NCI-H510A (cell line): Measurements from ENCODE around the gene AMN.

Experiments
- DNase-seq: peaks from one replicate; lab custom pipeline; 2025; lab: John Stamatoyannopoulos, UW

AMN gene

DNA sequence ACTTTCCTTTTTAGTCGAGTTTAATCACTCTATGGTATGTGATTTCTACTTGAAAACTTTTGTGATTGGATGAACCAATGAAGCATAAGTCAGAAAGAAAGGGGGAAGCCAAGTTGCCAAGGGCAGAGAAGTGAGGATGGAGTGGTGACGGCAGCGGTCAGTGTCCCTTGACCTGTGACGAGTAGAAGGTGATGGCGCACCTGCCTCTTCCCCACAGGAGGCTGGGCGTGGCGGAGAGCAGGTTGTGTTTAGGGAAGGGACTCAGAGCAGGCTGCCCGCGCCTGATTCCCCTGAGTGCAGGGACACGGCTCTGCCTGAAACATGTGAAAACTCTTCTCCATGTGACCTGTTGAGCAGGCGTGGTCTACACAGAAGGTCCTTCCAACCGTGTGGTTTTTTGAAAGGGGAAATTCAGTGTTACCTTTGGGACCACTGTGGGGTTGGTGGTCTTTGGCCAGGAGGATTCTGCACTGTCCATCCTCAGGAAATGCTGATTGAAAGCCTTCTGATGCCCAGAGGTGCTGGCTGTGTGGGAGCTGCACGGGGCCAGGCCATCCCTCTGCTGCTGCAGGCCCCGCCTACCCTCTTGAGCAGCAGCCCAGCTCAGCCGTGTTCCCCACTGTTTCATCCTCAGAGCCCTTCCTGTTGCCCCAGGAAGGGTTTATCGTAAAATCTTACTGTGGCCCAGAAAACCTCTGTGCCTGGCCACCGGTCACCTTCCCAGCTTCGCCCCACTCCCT, 23.5 kb upstream of the AMN start:
- DNase-seq = no peak

DNA sequence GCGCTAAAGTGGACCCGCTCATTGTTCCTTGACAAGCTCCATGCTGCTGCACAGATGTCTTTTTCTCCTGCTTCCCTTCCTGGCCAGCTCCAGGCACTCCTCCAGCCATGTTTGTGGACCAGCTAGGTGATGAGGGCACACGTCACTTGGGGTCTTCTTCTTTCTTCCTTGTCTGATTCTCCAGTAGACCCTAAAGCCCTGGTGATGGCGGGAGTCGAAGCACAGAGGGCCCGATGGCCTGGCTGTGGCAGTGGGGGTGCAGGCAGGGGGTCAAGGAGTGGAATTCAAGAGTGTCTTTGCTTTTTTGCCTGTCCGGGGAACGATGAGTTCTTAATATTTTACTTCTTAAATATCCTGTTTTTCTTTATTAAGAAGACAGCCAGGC, 23.0 kb upstream of the AMN start:
- DNase-seq = no peak

DNA sequence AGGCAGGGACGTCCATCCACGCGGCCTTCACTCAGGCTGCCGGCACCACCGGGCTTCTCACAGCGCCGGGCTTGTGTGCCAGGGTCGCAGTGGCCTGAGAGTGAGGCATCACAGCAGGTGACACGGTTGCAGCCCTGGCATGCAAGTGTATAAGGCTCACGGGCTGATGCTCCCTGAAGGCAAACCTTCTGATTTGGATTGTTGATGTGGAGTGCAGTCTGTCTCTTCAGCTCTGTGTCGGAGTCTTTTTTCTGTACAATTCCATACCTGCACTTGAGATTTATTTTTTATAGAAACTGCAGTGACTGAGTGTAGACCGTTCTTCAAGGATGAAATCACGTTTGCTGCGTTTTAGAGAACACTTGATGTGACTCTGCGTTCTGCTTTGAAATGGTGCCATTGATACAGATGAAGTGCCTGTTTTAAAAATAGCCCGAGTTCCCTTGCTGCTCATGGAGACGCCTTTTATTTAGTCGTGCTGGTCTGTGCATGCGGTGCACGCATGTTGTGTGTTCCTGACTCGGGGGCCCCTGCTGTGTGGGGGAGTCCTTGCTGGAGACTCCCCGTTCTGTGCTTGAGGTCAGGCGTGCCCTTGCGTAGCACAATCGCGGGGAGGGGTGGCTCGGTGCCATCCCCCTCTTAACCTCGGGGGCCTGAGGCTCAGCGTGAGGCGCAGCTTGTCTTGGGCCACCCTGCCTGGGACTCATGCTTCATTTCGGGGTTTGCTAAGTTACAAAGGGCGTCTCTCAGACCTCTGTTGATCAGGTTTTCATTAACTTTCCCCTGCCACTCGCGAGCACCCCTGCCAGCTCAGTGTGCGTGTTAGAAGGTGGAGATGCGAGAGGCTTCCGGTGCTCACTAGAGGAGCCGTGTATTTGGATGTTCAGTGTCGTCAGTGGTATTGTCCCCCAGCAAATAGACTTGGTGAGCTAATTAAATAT, 21.6 kb upstream of the AMN start:
- no peak for DNase-seq

DNA sequence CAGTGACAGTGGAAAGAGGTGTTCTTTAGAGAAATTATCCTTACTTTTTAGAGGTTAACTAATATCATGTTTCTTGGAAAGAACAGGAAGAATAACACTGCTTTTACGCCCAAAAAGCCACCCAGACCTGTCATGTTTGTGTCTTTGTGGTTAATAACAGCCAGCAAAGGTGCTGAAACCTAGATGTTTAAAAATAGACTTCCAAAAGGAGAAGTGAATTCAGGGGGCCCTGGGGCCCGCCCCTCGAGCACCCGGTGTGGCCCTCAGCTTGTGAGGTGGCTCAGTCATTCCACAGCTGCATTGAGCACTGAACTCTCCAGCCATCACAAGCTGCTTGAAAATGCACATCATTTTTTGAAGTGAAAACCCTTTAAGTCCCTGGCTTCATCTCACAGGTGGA, 20.8 kb upstream of the AMN start:
- no peak for DNase-seq

DNA sequence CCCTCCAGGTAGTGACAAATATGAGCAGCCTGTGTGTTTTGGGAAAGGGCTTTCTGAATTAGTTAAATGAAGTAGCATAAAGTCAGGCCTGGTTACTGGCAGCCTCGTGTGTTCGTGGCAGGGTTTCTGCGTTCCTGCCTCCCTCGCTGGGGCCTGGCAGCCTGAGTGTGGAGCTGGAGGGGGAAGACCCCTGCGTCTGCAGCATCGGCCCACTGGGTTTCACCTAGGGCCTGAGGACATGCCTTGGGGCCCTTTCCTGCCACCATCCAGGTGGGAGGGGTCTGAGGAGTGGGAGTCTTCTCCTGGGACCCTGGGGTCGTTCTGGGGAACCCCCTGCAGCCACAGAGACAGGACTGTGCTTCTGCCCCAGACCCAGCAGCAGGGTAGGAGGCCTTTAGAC, 20.4 kb upstream of the AMN start:
- no peak for DNase-seq

DNA sequence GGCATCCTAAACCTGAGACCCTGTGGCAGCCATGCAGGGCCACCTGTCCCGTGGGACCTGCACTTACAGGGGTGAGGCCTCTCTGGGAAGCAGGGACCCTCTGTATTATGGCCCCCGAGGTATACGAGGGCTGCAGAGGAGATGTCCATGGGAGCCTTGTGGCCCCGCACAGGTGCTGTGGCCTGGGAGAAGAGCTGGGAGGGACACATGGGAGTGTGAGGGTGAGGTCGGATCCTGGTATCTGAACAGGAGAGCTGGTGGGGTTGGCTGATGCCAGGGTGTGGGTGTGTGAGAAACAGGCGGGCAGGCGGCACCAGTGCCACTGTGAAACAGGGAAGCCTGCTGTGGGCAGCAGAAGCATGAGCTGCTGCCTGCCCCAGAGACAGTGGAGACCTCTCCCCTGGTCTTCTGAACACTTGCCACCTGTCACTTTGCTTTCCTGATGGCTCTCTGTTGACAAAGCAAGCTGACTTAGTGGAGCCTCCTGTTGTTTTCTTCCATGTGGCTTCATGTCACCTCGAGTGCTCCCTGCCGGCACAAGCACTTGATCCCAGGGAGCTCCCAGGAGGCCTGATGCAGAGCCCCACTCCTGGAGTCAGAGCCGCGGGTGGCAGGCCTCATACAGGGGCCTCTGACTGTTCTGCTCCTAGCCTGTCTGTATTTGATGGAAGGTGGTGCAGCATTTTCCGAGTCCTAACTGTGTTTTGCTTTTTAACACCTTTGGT, 19.8 kb upstream of the AMN start:
- DNase-seq = no peak

DNA sequence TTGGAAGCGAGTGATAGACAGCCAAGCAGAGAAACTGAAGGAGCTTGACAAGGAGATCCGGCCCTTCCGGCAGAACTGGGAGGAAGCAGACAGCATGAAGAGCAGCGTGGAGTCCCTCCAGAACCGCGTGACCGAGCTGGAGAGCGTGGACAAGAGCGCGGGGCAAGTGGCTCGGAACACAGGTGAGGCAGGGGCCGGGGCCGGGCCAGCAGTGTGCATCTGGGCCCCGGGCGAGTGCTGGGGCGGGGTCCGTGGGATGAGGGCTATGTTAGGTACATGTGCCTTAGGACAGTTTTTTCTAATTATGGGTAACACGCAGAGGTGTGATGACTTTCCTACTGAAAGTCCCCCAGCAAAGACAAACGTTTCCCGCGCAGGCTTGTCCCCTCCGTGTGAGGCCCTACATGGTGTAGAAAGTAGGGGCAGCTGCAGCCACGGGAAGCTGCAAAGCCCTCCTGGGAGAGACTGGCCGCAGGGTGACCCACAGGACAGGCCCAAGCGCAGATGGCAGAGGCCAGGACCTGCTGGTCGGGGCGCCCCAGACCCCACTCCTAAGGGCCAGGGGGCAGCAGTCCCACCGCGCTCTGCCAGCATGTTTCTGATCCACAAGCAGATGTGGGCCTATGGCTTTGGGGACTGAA, 19.1 kb upstream of the AMN start:
- DNase-seq = no peak

DNA sequence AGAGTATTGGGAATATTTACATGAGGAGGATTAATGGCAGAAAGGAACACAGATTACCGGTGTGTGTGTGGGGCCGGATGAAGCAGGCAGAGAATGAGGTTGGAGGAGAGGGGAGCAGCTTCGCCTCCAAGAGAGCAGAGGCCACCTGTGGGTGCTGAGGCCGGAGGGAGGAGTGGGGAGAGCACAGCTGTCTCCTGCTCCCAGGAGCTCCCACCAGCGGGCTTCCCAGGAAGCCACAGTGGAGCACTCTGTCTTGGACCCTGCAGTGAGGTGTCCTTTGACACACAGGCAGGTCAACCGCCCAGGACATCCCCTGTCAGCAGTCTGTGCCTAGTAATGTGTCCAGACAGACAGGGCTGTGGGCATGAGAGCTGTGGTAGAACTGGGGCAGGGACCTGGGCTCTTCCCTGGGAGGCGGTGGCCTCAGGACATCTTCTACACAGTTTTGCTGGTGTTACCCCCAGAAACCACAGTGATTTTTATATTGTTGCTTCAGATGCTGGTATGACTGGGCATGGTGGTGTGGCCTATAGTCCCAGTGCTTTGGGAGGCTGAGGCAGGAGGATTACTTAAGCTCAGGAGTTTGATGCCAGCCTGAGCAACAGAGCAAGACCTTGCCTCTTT, 18.5 kb upstream of the AMN start:
- DNase-seq = no peak

DNA sequence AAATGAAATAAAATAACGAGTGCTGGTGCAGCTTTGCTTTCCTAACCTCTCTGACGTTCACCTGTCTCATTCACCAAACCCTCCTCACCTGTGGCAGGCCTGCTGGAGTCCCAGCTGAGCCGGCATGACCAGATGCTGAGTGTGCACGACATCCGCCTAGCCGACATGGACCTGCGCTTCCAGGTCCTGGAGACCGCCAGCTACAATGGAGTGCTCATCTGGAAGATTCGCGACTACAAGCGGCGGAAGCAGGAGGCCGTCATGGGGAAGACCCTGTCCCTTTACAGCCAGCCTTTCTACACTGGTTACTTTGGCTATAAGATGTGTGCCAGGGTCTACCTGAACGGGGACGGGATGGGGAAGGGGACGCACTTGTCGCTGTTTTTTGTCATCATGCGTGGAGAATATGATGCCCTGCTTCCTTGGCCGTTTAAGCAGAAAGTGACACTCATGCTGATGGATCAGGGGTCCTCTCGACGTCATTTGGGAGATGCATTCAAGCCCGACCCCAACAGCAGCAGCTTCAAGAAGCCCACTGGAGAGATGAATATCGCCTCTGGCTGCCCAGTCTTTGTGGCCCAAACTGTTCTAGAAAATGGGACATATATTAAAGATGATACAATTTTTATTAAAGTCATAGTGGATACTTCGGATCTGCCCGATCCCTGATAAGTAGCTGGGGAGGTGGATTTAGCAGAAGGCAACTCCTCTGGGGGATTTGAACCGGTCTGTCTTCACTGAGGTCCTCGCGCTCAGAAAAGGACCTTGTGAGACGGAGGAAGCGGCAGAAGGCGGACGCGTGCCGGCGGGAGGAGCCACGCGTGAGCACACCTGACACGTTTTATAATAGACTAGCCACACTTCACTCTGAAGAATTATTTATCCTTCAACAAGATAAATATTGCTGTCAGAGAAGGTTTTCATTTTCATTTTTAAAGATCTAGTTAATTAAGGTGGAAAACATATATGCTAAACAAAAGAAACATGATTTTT, 17.1 kb upstream of the AMN start:
- no peak for DNase-seq

DNA sequence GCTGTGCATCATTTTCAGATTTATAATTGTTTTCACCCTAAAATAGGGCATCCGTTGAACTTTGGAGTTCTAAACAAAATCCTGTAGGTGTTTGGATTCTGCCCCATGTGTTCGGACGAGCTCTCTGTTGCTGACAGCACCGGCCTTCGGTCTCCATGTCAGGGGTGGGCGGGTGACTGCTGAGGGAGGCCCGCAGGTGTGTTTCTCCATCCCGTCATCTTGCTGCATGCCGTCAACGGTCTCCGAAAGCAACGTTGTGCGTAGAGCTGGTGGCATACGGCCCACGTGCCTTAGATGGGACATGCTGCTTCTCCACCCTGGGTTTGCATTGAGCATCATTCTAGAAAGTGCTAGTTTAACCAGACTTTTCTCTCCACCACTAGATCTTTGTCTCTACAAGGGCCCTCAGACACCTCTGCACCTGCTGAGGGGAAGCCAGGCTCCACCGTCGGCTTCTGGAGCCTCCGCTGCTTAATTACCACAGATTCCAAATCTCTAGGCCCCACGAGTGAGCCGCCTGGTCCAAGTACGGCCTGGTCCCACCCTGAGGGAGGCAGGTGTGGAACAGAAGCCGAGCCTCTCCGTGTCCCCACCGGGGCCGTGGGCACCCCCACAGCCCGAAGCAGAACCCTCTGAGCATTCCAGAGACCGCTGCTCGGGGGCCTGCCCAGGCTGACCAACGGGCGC, 15.7 kb upstream of the AMN start:
- no peak for DNase-seq

DNA sequence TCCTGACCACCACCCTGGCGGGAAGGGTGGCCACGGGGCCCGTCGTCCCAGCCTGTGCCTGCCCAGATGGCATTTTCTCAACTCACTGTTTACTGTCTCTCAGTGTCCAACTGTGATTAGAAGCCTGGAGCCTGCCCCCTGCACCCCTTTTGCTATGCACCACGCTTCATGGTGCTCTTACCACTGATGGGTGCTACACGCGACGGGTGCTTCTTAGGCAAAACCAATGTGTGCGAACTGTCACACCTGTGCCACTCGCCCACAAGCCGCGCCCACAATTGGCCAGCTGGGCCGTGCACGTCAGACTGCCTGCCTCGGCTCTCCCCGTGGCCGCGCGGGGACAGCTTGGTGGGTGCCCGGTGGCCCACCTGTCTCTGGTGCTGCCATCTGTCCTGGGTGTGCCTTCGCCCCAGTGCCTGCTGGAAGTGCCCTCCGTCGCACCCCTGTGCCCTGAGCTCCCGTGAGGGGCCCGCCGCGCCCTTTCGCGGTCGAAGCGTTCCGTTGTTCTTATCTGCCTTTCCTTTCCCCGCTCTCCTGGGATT, 15.1 kb upstream of the AMN start:
- no peak for DNase-seq

DNA sequence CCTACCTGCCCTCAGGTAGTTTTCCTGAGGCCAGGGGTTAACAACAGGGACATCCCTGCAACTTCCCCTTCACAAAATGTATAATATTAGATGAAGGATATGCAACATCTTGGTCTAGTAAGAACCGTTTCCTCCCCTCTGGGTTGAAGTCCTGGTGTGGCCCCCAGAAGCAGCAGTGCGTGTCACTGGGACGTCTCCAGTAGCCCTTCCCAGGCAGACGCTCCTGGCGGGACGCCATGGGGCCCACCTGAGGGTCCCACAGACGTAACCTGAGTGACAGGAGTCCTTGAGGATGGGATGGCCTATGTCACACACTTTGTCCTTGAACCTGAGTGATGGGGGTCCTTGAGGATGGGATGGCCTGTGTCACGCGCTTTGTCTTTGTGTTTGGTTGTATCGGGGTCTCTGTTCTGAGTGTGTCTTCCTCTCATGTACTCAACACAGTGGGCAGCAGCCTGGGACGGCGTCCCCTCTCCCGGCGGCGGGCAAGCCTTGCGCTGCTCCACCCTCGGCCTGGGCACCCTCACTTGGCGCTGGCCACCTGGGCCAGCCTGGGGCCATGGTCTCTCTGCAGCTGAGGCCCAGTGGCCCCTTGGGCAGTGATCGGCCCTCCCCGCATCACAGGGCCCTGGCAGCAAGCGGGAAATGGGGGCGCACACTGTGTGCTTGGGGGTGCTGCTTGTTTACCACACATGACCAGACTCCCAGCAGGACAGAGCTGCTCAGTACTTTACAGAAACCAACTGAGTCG, 14.3 kb upstream of the AMN start:
- no peak for DNase-seq

DNA sequence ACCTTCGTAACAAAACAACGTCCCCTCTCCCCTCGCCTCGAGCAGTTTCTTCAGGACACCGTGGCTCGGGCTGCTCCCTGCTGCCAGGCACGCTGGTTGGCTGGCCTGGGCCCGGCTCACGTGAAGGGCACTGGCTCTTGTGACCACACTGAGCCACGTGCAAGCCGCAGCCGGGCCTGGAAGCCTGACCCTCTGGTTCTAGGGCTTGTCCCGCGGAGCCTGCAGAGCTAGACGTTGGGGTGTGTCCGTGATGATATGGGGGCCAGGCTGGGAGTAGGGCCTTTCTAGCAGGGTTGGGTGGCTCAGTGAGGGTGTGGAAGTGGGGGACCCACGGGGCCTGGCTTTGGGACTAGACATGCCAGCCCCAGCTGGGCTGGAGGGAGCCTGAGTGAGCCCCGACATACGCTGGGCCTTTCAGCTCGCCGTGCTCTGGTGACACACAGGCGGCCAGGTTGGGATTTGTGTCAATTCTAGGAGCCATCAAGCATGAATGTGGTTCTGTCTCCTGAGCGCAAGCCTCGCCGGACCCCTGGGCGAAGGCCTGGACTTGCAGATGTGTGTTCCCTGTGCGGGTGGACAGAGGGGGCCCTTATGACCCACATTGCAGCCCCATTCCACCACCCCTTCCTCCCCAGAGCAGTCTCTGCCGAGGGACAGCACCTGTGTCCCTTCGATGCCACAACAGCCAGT, 13.6 kb upstream of the AMN start:
- no peak for DNase-seq

DNA sequence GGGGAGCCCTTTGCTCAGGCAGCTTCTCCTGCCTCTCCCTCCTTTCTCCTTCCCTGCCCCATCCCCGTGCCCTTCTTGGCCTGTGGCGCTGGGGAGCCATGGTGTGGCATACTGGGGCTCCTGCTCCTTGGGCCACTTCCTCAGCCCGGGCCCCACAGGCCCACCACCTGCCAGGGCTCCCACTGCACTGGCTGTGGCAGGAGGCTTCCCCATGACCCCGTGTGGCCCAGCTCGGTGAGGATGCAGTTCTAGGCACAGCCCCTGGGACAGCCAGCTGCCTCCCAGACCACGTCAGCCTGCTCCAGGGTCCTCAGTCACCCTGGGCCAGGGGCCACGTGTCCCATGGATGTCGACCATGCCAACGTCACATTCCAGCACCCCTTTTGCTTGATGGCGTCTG, 13.0 kb upstream of the AMN start:
- DNase-seq = no peak

DNA sequence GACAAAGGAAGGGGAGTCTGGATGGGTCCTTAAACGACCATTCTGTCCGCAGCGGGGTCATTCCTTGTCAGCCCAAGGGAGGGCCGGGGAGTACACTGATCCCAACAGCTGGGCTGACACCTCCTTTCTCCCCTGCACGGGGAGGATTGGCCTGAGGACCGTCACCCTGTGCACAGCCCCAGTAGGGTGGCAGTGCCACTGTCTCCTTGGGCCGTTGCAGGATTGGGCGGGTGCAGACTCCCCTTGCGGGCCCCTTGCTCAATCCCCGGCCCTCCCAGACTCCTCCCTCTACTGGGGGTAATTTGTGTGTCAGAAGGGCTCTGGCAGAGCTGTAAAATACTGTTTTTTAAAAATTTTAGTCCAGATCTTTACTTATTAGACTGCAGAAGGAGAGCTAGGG, 12.6 kb upstream of the AMN start:
- no peak for DNase-seq

DNA sequence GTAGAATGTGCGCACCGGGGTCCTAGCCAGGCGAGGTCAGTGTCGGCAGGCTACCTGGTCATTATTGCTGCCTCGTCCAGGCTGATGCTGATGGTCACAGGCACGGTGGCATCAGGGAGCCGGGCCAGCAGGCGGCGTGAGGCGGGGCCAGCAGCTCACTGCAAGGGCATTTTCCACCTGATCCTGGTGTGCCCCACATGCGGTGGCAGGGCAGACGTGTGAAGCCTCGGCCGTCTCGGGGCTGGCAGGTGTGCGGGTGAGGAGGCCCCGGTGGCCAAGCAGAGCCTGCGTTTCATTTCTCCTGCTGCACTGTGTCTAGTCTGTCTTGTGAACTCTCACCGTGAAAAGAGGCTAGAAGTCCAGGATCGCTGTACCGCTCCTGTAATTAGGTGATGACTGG, 12.0 kb upstream of the AMN start:
- no peak for DNase-seq

DNA sequence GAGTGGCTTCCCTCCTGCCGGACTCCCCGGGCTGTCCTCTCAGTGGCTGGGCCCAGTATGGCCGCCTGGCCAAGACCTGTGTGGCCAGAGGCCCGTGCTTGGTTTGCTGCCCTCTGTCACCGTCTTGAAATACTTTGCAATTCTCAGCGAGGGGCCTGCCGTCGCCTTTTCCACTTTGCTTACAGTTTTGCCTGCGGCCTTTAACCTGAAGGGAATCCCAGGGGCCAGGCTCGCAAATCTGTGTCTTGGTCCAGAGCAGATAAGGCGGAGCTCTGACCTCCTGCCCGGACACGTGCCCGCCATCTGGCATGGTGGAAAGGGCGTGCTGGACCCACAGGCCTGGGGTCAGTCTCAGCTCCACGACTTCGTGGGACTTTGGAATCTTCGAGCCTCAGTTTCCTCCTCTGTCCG, 10.9 kb upstream of the AMN start:
- DNase-seq = no peak

DNA sequence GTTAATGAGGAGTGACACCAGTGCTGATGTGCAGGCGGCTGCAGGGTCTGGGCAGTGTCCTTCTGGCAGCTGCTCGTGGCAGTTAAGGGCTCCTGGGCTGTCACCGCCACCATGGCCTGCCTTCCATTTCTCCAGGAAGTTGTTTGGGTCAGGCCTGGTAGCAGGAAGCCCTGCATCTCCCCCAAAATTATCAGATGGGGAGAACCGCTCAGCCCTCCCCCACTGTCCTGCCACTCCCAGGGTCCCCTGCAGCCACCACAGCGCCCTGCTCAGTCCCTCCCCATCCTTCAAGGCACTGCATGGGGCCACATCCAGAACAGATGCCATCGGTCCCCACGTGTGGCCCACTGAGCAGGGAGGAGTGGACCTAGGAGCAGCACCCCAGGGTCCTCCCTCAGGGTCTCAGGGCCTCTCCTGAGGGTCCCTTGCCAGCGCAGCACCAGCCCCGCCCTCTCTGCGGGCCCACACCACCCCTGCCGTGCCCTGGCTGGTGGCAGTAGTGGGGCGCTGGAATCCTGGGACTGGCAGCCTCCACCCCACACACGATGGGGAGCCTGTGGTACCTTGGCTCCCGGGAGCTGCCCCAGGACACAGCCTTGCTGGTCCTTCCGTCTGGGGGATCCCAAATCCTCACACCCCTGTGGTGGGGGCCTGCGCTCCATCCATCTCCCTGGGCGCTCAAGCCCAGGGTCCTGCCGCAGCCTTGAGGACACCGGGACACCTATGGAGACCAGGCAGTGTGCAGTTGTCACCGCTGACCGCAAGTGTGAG, 10.3 kb upstream of the AMN start:
- DNase-seq = no peak
